K562 (cell line): ENCODE data around the gene ZNF121. TPM values are rescaled to one million over a fixed set of nuclear protein-coding genes. Genes with fewer than 3 reads are reported as not detected.

Experiments used
- CUX1 ChIP-seq: fragments of 200-800 bp; sonication (Bioruptor generic); IDR thresholded peaks from 2 replicates; pipeline ENCODE4 v1.6.1; 2016; ENCODE audit warnings: missing genetic modification characterization, missing compliant biosample characterization
- GABPB1 ChIP-seq: sonication (generic); formaldehyde crosslinking; IDR thresholded peaks from 2 replicates; pipeline ENCODE4 v1.8.0; 2022; ENCODE audit warnings: mild to moderate bottlenecking, missing genetic modification reagents
- LEF1 ChIP-seq: fragments of 450-650 bp; IDR thresholded peaks from 2 replicates; pipeline ENCODE4 v1.6.1; 2016; ENCODE audit warnings: mild to moderate bottlenecking
- OTX1 ChIP-seq: fragments of 450-650 bp; formaldehyde crosslinking; IDR thresholded peaks from 2 replicates; pipeline ENCODE4 v1.4.0; 2022; ENCODE audit warnings: mild to moderate bottlenecking
- TBL1XR1 ChIP-seq, 2 experiments: IDR thresholded peaks; 2 replicates each; pipeline ENCODE4 v1.6.1; 2012; ENCODE audit warnings: improper control_type of control experiment in 2 of 2, low read length in 2 of 2, mild to moderate bottlenecking in 1 of 2
- THRA ChIP-seq: fragments of 450-650 bp; IDR thresholded peaks from 2 replicates; pipeline ENCODE4 v1.6.1; 2017; ENCODE audit warnings: mild to moderate bottlenecking, moderate library complexity
- ZBTB49 ChIP-seq: sonication (generic); formaldehyde crosslinking; IDR thresholded peaks from 2 replicates; pipeline ENCODE4 v1.8.0; 2022; ENCODE audit warnings: missing genetic modification reagents, mild to moderate bottlenecking, borderline replicate concordance
- ZNF696 ChIP-seq: fragments of 250-450 bp; sonication (Bioruptor Pico); conservative IDR thresholded peaks from 2 replicates; pipeline ENCODE4 v1.4.0; 2020; ENCODE audit warnings: mild to moderate bottlenecking, moderate library complexity
- polyA plus RNA-seq, 8 experiments: library from polyadenylated mRNA; depleted of rRNA in 4 of 8; stranded (reverse) in 5 of 8; unstranded in 3 of 8; fragments of >200 nt; fragmentation: Nextera tagmentation in 2 of 8; fragmentation: Illumina TruSeq in 1 of 8; extraction: Ambion mirVana in 2 of 8; extraction: Trizol in 1 of 8; gene quantifications; 2 replicates each; pipeline versions ENCODE4 v1.2.1 to v1.2.3, GENCODE V29; 2011 to 2014; ENCODE audit warnings: inconsistent platforms in 1 of 8, missing spikeins in 1 of 8
- total RNA-seq, 7 experiments: library from RNA; depleted of rRNA in 6 of 7; stranded (reverse); fragments of >200 nt in 6 of 7; fragmentation: Illumina TruSeq in 2 of 7; extraction: Trizol in 2 of 7; gene quantifications; 2 replicates each; pipeline versions ENCODE4 v1.2.1 to v1.2.3, GENCODE V29; 2011 to 2021; ENCODE audit warnings: low replicate concordance in 1 of 7
- TF ChIP-seq, protein P1 (sequence below): fragments of 250-450 bp; sonication (Bioruptor Pico); IDR thresholded peaks from 2 replicates; pipeline ENCODE4 v1.5.0; 2021; ENCODE audit warnings: mild to moderate bottlenecking, borderline replicate concordance
- TF ChIP-seq, protein P2 (sequence below), 2 experiments: fragments of 450-650 bp in 1 of 2; IDR thresholded peaks; 2 replicates each; pipeline ENCODE4 v1.6.1; 2011 to 2017; ENCODE audit warnings: low read depth in 2 of 2, antibody characterized with exemption in 1 of 2, borderline replicate concordance in 1 of 2, low read length in 1 of 2, mild to moderate bottlenecking in 1 of 2, mixed read lengths in 1 of 2; ENCODE audit not compliant: control insufficient read depth in 1 of 2

The ZNF121 gene
- total and polyA plus RNA-seq, 9 of the 15 experiments (the other 6 are each of a cell fraction or from before 2014, with no cell fraction given), result 14.6 to 115 (median 33.4) TPM

- TF ChIP-seq THRA (no peak), CUX1 (CRISPR knock-in tag) (no peak), GABPB1 (peak; percentile 71), ZNF696 (CRISPR knock-in tag) (no peak), LEF1 (0 out of 2 replicates have a peak, but pooled peaks have one; percentile 30), TBL1XR1 (IDR thresholded peaks at IDR 0.05; ENCODE audit: low read length in 2 of 2) (peak in 1 of 2 experiments; percentile 97; a peak in 2 of 4 replicates), OTX1 (0 out of 2 replicates have a peak, but pooled peaks have one; percentile 32), ZBTB49 (no peak)
- TF ChIP-seq, protein P1, sequence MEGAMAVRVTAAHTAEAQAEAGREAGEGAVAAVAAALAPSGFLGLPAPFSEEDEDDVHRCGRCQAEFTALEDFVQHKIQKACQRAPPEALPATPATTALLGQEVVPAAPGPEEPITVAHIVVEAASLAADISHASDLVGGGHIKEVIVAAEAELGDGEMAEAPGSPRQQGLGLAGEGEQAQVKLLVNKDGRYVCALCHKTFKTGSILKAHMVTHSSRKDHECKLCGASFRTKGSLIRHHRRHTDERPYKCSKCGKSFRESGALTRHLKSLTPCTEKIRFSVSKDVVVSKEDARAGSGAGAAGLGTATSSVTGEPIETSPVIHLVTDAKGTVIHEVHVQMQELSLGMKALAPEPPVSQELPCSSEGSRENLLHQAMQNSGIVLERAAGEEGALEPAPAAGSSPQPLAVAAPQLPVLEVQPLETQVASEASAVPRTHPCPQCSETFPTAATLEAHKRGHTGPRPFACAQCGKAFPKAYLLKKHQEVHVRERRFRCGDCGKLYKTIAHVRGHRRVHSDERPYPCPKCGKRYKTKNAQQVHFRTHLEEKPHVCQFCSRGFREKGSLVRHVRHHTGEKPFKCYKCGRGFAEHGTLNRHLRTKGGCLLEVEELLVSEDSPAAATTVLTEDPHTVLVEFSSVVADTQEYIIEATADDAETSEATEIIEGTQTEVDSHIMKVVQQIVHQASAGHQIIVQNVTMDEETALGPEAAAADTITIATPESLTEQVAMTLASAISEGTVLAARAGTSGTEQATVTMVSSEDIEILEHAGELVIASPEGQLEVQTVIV (CRISPR knock-in tag), result no peak
- TF ChIP-seq, protein P2, sequence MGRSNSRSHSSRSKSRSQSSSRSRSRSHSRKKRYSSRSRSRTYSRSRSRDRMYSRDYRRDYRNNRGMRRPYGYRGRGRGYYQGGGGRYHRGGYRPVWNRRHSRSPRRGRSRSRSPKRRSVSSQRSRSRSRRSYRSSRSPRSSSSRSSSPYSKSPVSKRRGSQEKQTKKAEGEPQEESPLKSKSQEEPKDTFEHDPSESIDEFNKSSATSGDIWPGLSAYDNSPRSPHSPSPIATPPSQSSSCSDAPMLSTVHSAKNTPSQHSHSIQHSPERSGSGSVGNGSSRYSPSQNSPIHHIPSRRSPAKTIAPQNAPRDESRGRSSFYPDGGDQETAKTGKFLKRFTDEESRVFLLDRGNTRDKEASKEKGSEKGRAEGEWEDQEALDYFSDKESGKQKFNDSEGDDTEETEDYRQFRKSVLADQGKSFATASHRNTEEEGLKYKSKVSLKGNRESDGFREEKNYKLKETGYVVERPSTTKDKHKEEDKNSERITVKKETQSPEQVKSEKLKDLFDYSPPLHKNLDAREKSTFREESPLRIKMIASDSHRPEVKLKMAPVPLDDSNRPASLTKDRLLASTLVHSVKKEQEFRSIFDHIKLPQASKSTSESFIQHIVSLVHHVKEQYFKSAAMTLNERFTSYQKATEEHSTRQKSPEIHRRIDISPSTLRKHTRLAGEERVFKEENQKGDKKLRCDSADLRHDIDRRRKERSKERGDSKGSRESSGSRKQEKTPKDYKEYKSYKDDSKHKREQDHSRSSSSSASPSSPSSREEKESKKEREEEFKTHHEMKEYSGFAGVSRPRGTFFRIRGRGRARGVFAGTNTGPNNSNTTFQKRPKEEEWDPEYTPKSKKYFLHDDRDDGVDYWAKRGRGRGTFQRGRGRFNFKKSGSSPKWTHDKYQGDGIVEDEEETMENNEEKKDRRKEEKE (IDR thresholded peaks at IDR 0.05; ENCODE audit: borderline replicate concordance in 1 of 2, control insufficient read depth in 1 of 2, low read depth in 2 of 2, low read length in 1 of 2), result no peak
Measured at GRCh38 chr19:9538183-9539058, 45.9 kb downstream of the ZNF121 start, which contains the start of gene ZNF426 (continued).
